ENCODE data around the gene PRKCA.

PRKCA gene

GRCh38 chr17:66527335-66527734, 224.9 kb downstream of the PRKCA start:
- DNase-seq = no peak

DNA sequence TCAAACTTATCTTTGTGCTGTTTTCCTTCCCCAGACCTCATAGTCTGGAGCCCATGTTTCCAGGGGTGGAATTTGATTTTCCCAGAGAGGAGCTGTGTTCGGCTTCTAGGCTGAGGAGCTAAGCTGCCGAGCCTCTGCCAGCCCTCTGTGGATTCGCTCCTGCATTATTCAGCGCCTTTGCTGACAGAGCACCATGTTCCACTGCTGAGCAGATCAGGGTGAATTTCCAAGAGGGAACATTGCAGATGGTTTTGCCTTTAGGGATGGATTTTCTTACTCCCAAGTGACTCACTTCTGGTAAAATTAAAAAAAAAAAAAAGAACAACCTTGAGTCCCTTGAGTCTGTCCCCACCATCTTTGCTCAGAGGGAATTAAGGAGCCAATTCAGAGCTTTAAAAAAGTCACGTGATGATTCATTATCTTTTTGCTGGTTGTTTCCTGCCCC, 229.5 kb downstream of the PRKCA start:
- no peak for DNase-seq

GRCh38 chr17:66533572-66533971, 231.2 kb downstream of the PRKCA start:
- no peak for DNase-seq

DNA sequence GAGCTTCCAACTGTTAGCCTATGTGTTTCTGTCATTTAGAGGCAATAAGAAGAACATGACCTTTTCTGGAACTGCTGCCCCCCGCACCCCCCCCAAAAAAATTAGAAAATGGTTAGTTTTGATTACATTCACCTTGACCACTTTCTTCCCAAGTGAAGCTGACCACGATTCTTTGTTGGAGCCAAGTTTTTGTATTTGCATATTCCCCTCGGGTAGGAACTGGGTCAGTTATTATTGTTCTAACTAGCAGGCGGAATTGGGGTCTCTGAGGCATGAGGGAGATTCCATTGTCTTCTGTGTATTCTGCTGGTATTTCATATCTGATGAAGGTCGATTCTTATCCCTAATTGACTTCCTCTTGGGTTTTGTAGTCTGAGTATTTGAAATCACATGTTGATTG, 231.6 kb downstream of the PRKCA start:
- DNase-seq = no peak

DNA sequence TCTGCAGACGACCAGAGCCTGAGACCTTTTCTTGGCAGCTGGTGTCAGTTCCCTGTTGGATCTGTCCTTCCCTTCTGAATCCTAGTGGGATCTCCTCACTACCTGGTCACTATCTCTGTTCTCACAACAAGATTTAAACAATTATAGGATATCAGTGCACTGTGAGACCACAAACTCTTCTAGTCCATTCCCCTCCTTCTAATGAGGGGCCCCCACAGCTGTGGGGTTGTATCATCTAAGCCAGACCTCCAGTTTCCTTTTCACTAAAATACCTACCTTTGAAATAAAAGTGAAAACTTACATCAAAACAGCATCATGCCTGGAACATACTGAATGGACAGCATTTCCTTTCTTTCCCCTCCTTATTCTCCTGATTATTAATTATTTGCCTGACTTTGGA, 233.2 kb downstream of the PRKCA start:
- no peak for DNase-seq

DNA sequence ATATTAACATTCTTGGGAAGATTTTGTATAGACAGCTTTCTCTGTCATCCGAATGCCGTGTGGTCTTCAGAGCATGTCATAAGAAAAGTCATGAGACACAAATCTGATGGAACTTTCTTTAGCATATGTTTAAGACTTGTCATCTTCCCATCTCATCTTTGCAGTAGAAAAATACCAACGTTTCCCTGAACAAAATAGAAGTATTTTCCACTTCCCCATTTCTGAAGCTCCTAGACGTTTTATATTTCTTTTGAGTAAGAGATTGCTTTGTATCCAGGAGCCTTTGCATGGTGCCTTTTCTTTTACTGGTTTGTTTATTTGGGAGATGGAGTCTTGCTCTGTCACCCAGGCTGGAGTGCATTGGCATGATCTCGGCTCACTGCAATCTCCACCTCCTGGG, 235.1 kb downstream of the PRKCA start:
- no peak for DNase-seq

- DNase-seq = no peak
Measured at GRCh38 chr17:66538776-66539175, 236.4 kb downstream of the PRKCA start.

- no peak for DNase-seq
Measured at GRCh38 chr17:66540131-66540781, 237.8 kb downstream of the PRKCA start.

DNA sequence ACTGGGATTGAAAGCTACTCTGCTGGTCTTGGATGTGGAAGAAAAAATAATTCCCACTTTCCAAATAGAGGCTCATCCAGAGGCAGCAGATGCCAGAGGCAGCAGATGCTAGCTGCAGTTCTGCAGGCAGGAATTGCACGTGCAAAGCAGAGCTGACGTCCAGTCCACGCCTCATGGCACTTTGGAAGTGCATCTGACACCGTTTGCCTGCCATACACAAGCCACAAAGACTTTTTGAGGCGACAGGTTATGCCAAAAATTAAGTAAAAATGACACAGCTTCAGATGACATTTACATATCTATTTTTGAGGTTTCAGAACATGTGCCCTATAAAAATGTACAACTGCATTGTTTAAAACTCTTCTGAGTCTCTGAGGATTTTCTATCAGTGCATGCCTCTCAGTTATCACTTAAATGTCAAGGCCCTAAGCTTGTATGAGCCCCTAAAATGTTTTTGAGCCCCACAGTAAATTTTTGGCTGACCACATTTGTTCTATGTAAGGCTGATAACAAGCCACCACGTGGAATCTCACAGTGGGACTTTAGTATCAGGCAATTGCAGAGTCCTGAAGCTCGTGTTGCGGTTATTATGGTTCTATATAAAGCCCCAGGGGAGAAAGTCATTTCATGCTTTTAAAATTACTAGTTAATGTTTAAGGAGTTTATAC, 239.2 kb downstream of the PRKCA start:
- DNase-seq = no peak

GRCh38 chr17:66542129-66542966, 239.9 kb downstream of the PRKCA start:
- no peak for DNase-seq

DNA sequence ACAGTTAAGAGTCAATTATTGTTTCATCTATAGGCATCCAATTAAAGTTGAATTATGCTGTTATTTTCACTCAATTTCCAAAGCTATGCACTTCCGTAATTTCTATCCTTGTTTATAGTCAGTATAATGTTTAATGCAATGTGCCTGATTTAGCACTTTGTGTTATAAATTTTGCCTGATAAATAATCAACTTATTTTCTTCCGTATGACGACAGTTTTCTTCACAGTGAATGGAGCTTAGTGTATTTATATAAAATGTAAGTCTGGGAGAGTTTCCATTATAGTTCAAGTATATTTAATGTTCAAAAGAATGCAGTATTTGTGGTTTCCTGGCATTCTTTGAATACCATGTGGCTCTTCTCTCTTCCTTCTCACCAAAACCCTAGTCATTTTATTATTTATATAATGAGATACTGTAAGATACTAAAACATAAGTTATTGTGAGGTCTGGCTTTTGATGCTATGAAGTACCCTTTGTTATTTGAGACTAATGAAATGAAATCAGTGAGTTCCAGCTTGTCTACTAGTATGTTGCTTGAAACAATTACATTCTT, 240.6 kb downstream of the PRKCA start:
- no peak for DNase-seq

DNA sequence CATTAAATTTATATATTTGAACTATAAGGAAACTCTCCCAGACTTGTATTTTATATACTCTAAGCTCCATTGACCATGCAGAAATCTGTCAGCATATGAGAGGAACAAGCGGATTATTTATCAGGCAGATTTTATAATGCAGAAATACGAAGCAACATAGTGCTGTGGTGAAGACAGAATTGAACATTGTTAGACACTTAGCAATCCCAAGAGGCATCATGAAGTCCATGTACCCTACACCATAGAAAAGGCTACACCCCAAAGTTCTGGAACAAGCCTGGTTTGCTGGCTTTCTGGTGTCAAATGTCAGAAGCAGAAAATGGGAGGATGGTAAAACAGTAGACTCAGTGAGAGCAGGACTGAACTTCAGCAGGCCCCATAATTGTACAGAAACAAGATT, 241.1 kb downstream of the PRKCA start:
- DNase-seq = no peak

DNA sequence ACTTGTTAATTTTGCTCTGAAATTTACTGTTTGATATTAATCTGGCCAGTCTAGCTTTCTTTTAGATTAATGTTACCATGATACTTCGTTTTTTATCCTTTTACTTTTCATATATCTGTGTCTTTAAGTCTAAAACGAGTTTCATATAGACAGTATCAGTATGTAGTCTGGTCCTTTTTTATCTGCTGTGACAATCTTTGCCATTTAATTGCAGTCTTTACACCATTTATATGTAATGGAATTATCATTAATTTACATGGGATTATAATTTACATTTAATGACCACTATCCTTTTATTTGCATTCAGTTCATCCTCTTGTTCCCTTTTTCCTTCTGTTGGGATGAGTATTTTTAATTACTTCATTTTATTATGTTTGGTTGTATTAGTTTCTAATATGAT, 243.5 kb downstream of the PRKCA start:
- DNase-seq = no peak

DNA sequence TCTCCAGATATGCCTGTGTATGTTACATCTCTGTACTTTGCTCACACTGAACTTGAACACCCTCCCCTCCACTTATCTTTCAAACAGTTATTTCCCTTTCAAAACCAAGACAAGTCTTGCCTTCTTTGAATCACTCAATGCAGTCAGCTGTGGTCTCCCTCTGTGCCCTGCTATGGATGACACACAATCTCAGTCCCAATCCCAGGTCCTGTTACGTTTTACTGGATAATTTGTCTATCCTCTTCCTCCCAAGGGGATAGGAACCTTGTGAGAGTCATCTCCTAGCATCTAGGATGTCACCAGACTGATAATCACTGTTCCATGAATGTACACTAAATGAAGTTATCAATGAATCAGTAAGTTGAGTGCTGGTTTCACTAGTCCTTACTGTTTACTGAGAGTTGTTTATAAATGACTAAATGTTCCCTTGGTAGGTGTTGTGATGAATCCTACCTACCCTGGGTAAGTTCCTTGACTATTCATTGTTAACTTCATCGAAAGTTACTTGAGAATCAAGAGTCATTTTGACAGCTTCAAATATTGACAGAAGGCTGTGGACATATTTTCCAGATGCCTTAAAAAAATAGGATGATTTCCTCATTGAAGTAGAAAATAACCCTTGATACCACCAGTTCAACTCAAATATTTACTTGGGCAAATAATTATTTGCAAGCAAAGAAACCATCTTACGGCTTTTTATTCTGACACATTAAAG, 244.9 kb downstream of the PRKCA start:
- no peak for DNase-seq

DNA sequence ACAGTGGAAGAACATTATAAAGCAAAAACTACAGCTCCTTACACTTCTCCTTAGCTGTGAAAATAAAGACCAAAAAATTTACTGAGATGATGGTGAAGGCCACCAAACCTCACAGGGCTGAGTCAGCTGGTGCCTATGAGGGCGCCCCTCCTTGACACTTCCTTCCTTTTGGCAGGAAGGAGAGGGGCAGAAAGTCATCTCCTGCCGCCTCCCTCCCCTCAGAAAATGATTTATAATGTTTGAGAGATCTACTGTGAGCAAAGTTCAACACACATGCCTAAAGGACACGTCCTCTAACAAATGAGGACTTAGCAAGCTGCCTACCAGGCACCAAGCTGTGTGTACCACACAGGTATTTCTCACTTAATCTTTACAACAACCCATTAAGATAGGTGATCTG, 245.7 kb downstream of the PRKCA start:
- DNase-seq = no peak

GRCh38 chr17:66548659-66549310, 246.4 kb downstream of the PRKCA start:
- DNase-seq = no peak

- DNase-seq = no peak
Measured at GRCh38 chr17:66549311-66549704, 246.9 kb downstream of the PRKCA start.

DNA sequence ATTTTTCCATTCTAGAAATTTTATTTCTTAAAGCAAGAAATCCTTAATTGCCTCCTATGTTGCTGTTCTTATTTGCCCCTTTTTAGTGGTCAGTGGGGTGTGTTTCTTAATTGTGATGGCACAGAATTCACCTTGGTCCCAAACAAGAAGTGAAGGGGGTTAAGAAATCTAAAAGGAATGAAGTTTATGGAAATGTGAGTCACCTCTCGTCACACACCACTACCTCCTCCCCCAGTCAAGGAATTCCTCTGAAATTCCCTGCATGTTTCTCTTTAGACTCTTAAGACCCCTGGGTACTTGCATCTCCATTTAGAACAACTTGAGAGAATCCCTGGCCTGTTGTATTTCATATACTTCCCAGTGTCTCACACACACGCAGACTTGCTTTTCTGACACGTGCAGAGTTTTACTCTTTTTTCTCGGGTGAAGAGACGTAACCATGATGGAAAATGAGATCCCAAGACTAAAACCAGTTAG, 247.4 kb downstream of the PRKCA start:
- no peak for DNase-seq

- no peak for DNase-seq
Measured at GRCh38 chr17:66551839-66552238, 249.4 kb downstream of the PRKCA start.

DNA sequence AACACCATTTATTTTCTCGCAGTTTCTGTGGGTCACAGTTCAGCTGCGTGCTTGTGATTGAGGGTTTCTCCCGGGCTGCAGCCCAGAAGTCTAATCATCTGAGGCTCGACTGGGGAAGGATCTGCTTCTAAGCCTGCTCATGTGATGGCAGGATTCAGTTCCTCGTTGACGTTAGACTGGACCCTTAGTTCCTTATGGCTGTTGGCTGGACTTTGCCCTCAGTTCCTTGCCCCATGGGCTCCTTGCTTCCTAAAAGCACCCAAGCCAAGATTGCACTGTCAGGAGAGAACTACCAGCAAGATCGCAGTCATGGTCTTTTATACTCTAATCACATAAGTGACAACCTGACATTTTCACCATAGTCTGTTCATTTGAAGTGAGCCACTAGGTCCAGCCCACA, 250.0 kb downstream of the PRKCA start:
- DNase-seq = no peak

GRCh38 chr17:66555605-66556004, 253.2 kb downstream of the PRKCA start:
- DNase-seq = no peak

GRCh38 chr17:66557200-66557599, 254.8 kb downstream of the PRKCA start:
- DNase-seq = no peak

Measured in NCI-H510A (cell line).